Coronary artery (tissue), 2 donors: ENCODE measurements around the gene VDAC2.

Experiments used
- DNase-seq: peaks from one replicate; pipeline ENCODE4 v3.0.0-alpha.2; 2017; ENCODE audit warnings: low spot score
- H3K27ac ChIP-seq, 2 donors: fragments of 200-600 bp; sonication (generic); one replicate each; pipeline ENCODE4 v1.5.1; 2016 to 2019
- H3K4me3 ChIP-seq: fragments of 200-600 bp; sonication (generic); 2 replicates; pipeline ENCODE4 v1.5.1; 2016; ENCODE audit warnings: mild to moderate bottlenecking, moderate library complexity
- TF ChIP-seq, protein P1 (sequence below): fragments of 200-600 bp; sonication (generic); IDR thresholded peaks from one replicate; pipeline ENCODE4 v1.5.1; 2019; ENCODE audit warnings: antibody characterized with exemption

VDAC2 gene

DNA sequence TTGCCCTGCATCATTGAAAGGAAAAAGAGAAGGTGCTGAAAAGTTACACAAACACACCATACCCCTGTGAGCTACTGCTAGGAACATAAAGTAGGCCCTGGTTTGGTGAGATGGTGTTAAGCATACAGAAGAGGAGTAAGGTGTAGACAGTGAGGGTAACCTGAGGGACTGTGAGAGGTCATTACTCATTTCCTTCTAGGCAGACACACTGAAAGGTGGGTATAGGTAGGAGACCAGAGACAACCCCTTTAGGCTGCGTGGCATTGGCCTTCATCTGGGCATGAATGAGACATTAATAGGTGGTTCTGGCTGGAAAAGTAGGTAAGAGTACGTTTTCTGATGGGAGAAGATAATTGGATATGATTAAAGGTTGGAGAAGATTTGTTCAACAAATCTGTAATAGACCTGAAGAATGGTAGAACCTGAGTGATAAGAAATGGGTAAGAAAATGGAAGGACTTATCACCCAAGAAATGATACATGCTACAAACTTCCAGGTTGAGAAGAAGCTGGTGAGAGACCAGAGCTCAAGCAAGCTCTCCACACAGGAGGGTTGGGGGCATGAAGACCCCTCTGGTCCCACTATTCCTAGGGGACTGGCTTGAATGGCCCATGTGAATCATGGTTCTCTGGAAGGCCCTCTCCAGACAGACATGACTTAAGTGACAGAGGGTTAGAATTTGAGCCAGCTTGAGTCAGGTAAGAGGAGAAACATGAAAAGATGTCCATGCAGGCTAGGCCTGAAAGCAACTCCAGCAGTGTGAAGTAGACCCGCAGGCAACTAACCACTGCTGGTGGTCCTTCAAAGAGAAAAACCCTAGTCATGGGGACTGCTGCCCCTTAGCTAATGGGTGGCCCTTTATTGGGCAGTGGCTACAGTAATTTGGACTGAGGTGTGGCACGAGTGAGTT is 21.3 kb downstream of the VDAC2 start:
- no peak overlapping the region for H3K27ac ChIP-seq
- no peak for DNase-seq
- TF ChIP-seq, protein P1, sequence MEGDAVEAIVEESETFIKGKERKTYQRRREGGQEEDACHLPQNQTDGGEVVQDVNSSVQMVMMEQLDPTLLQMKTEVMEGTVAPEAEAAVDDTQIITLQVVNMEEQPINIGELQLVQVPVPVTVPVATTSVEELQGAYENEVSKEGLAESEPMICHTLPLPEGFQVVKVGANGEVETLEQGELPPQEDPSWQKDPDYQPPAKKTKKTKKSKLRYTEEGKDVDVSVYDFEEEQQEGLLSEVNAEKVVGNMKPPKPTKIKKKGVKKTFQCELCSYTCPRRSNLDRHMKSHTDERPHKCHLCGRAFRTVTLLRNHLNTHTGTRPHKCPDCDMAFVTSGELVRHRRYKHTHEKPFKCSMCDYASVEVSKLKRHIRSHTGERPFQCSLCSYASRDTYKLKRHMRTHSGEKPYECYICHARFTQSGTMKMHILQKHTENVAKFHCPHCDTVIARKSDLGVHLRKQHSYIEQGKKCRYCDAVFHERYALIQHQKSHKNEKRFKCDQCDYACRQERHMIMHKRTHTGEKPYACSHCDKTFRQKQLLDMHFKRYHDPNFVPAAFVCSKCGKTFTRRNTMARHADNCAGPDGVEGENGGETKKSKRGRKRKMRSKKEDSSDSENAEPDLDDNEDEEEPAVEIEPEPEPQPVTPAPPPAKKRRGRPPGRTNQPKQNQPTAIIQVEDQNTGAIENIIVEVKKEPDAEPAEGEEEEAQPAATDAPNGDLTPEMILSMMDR, result no peak
- no peak overlapping the region for H3K4me3 ChIP-seq

DNA sequence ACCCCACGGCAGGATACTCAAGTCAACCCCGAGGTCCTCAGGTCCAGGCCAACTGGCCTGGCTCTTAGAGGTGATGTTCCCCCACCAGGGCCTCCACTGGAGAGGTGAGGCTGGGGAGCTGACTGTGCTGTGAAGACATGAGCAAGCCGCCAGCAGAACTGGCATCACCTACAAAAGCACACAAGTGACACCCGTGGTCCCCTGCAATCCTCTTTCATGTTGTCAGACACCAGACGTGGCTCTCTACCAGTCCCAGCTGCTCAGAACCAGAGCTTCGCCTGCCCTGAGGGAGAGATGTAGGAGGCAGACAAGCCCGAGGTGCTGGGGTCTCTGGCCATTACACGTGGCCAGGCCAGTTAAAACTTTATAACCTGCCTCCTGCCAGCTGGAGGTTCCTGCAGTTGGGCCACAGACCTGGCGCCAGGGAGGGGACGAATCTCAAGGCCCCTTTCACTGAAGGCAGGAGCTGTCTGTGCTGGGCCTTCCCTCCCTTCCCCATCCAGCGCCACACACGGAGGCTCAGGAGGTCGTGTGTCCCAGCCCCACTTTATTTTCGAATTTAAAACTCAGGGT is 22.9 kb downstream of the VDAC2 start:
- TF ChIP-seq, protein P1, result no peak
- DNase-seq, result no peak
- H3K4me3 ChIP-seq, result peak overlapping the region; percentile 88
- peak overlapping the region; percentile 73 to 96 for H3K27ac ChIP-seq

DNA sequence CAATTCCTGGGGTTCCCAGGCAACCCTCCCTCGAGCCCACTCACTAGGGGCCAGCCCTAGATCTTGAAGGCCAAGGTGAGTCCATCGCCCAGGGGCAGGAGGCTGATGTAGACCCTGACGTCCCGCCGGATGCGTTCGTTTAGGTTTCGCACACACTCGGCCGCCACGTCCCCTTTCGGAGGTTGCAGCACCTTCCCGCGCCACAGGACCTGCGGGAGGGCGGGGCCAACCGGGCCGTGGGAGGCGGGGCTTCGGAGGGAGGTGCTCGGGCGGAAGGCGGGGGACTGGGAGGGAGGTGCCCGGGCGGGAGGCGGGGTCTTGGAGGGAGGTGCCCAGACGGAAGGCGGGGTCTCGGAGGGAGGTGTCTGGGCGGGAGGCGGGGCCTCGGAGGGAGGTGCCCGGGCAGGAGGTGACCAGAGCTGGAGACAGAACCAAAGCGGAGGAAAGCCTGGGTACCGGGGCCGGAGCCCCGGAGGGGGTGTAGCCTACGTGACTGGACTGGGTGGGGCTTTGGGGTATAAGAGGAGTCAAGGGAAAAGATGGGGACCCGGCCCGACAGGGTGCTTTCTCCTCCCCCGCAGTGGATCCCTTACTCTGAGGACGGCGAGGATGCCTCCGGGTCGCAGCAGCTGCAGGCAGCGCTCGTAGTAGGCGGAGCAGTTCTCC is 23.6 kb downstream of the VDAC2 start:
- DNase-seq, result peak; percentile 96
- peak overlapping the region; percentile 73 to 96 for H3K27ac ChIP-seq

DNA sequence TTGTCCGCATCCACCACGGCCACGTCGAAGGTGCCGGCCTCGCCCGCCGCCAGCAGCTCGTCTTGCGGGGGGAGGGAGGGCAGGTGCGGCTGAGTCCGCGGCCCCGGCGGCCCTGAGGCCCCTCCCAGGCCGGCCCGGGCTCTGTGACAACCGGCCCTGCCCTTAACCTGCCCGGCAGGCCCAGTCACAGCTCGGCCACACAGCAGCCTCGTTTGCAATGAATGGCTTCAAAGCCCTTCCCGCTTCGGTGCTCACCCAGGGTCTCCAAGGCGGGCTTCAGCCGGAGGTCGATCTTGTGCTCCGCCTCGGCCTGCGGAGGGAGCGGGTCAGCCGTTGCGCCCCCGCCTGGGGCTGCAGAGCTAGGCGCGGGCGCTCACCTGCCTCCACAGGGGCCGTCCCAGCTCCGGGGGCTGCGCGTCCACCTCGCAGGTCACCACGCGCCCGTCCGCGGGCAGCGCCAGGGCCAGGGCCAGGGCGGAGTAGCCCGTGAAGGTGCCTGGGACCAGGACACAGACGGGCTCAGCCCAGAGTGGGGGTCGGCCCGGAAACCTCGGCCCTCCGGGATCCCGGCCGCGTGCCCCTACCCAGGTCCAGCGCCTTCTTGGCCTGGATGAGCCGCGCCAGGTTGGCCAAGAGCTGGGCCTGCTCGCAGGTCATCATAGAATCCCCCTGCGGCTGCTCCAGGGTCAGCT is 24.2 kb downstream of the VDAC2 start:
- DNase-seq, result no peak
- Histone ChIP-seq H3K27ac (peak overlapping the region; percentile 73 to 96), H3K4me3 (peak overlapping the region; percentile 88)
- TF ChIP-seq, protein P1, result no peak

More for the DNA sequence above, 23.6 kb downstream of the VDAC2 start:
- H3K4me3 ChIP-seq, result peak overlapping the region; percentile 88
- TF ChIP-seq, protein P1, result no peak

DNA sequence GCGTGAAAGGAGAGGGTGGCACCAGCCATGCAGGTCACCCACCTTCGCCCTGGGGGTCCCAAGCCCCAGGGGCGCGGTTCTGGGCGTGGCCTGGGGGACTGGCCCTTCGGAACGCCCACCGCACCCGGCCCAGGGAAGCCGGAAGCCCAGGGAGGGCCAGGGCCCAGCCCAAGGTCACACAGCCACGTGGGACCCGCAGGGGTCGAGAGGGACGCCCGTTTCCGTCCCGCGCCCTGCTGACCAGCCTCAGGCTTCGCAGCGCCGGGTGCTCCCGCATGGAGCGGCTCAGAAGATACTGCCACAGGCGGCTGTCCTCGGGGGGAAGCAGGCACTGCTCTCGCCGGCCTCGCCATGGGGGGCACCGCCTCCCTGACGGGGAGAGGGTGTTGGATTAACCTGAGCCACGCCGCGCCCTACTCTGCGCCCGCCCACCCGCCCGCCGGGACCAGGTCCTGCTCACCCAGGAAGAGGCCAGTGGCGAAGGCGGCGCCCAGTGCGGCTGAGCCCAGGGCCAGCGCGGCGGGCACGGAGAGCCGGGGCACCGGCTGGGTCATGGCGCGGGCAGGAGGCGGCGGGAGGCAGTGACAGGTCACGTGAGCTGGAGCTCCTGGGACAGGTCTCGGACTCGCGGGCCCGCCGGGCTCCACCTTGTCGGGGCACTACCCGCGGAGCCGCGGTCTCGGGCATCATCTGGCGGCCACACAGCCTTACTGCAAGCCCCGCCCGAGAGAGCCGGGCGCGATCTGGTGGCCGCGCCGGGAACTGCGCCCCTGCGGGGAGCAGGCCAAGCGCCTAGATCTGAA is 25.0 kb downstream of the VDAC2 start, which contains the start of gene COMTD1:
COMTD1 (minus strand) TSS at position 583 of the 803 bp plus-strand sequence; CDS start at position 554, 29 bp downstream.
- Histone ChIP-seq H3K4me3 (peak within 1 kb of the TSS; percentile 88), H3K27ac (peak within 1 kb of the TSS; percentile 73 to 96)
- TF ChIP-seq, protein P1, result peak; percentile 100
- DNase-seq, result peak; percentile 94
